Ishikawa (cell line): Measurements from ENCODE around the gene PRKN.

Experiments
- CEBPB ChIP-seq: IDR thresholded peaks from 2 replicates; pipeline ENCODE4 v1.6.1; 2012
- CREB1 ChIP-seq: IDR thresholded peaks from 2 replicates; pipeline ENCODE4 v1.6.1; 2012; ENCODE audit warnings: low read depth
- EGR1 ChIP-seq: IDR thresholded peaks from 2 replicates; pipeline ENCODE4 v1.6.1; 2012
- EP300 ChIP-seq: IDR thresholded peaks from 2 replicates; pipeline ENCODE4 v1.6.1; 2012; ENCODE audit warnings: borderline replicate concordance
- FOXM1 ChIP-seq: IDR thresholded peaks from 2 replicates; pipeline ENCODE4 v1.6.1; 2012; ENCODE audit warnings: low read depth, borderline replicate concordance
- NFIC ChIP-seq: IDR thresholded peaks from 2 replicates; pipeline ENCODE4 v1.6.1; 2012
- RAD21 ChIP-seq: IDR thresholded peaks from 2 replicates; pipeline ENCODE4 v1.6.1; 2012; ENCODE audit warnings: low read depth
- TAF1 ChIP-seq: IDR thresholded peaks from 2 replicates; pipeline ENCODE4 v1.6.1; 2012; ENCODE audit warnings: low read depth, mild to moderate bottlenecking
- TCF12 ChIP-seq: IDR thresholded peaks from 2 replicates; pipeline ENCODE4 v1.6.1; 2012; ENCODE audit warnings: low read depth
- TEAD4 ChIP-seq: IDR thresholded peaks from 2 replicates; pipeline ENCODE4 v1.6.1; 2012
- YY1 ChIP-seq: IDR thresholded peaks from 2 replicates; pipeline ENCODE4 v1.6.1; 2012; ENCODE audit warnings: low read depth
- ZBTB7A ChIP-seq: IDR thresholded peaks from 2 replicates; pipeline ENCODE4 v1.6.1; 2012; ENCODE audit warnings: low read depth
- TF ChIP-seq, protein P1 (sequence below): IDR thresholded peaks from 2 replicates; pipeline ENCODE4 v1.6.1; 2012; ENCODE audit warnings: low read depth, mild to moderate bottlenecking
- TF ChIP-seq, protein P2 (sequence below): IDR thresholded peaks from 2 replicates; pipeline ENCODE4 v1.6.1; 2012
- TF ChIP-seq, protein P3 (sequence below): IDR thresholded peaks from 2 replicates; pipeline ENCODE4 v1.6.1; 2012

Gene PRKN

DNA sequence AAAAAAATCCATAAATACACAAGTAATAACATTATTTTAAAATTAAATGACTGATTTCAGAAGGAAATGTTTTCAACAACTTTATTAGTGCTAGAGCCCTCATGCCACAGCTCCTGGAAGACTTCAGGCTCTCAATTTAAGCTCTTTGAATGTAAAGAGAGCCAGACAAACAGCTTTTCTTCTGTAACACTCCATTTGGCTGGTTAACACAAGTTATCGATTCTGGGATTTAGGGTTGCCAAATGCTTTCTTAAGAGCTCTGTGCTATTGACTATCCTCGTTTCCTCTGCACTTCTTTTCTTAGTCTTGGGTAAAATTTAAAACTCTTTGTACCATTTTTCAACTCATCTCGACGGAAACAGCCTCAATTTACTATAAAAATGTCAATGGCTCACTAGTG is 402.5 kb downstream of the PRKN start:
- TF ChIP-seq CEBPB (no peak), EGR1 (no peak), ZBTB7A (no peak), EP300 (no peak), FOXM1 (no peak), RAD21 (no peak), CREB1 (no peak), YY1 (no peak), TCF12 (no peak), NFIC (no peak), TAF1 (no peak), TEAD4 (no peak)
- TF ChIP-seq, protein P1, sequence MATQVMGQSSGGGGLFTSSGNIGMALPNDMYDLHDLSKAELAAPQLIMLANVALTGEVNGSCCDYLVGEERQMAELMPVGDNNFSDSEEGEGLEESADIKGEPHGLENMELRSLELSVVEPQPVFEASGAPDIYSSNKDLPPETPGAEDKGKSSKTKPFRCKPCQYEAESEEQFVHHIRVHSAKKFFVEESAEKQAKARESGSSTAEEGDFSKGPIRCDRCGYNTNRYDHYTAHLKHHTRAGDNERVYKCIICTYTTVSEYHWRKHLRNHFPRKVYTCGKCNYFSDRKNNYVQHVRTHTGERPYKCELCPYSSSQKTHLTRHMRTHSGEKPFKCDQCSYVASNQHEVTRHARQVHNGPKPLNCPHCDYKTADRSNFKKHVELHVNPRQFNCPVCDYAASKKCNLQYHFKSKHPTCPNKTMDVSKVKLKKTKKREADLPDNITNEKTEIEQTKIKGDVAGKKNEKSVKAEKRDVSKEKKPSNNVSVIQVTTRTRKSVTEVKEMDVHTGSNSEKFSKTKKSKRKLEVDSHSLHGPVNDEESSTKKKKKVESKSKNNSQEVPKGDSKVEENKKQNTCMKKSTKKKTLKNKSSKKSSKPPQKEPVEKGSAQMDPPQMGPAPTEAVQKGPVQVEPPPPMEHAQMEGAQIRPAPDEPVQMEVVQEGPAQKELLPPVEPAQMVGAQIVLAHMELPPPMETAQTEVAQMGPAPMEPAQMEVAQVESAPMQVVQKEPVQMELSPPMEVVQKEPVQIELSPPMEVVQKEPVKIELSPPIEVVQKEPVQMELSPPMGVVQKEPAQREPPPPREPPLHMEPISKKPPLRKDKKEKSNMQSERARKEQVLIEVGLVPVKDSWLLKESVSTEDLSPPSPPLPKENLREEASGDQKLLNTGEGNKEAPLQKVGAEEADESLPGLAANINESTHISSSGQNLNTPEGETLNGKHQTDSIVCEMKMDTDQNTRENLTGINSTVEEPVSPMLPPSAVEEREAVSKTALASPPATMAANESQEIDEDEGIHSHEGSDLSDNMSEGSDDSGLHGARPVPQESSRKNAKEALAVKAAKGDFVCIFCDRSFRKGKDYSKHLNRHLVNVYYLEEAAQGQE, result no peak
- TF ChIP-seq, protein P2, sequence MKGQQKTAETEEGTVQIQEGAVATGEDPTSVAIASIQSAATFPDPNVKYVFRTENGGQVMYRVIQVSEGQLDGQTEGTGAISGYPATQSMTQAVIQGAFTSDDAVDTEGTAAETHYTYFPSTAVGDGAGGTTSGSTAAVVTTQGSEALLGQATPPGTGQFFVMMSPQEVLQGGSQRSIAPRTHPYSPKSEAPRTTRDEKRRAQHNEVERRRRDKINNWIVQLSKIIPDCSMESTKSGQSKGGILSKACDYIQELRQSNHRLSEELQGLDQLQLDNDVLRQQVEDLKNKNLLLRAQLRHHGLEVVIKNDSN, result no peak
- TF ChIP-seq, protein P3, sequence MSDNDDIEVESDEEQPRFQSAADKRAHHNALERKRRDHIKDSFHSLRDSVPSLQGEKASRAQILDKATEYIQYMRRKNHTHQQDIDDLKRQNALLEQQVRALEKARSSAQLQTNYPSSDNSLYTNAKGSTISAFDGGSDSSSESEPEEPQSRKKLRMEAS, result no peak

DNA sequence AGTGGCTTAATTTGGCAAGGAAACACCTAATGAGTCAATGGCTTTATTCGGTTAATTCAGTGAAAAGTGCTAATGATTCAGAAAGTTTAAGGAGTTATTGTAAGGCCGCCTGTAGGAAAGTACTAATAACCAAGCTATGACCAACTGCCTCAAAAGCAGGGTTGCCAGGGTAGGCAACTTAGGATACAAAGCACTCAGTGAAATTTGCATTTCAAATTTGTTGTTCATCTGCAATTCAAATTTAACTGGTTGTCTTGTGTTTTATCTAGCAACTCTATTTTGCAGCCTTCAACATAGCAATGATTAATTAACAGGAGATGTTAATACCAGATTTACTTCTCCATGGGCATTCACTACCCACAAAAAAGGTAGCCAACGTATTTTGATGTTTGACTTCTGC is 412.3 kb downstream of the PRKN start:
- no peak for TF ChIP-seq CEBPB

DNA sequence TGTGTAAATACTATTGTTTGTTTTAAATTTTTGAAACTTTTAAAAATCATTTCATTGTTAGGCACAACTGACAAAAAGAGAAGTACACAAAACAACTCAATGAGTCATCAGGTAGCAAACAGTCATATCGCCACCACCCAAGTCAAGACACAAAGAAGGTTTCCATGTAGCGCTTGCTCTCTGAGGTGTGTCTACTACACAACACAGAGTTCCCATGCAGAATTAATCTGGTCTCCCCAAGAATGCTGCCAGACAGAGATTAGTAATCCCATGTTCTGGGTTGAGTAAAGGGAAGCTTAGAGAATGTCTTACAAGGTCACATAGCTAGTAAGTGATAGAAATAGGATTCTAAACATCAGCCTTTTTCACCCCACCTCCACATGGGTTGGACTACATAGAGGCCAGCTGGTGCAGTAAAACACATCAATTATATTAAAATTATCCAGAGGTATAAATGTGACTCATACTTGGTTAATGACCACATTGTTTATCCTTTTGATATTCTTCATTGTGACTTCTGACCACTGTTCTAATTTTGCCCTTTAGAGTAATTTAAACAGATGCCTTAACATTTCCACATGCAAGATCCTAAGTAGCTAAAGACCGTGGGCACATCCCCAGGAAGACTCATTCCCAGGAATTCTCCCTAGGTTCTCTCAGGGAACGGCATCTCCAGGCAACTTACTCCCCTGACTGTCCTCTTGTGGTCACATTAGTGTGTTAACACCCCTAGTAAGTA is 413.5 kb downstream of the PRKN start:
- TF ChIP-seq YY1 (no peak), EGR1 (no peak), FOXM1 (no peak), NFIC (no peak), ZBTB7A (no peak), RAD21 (no peak), TAF1 (no peak), CREB1 (no peak), TEAD4 (no peak), TCF12 (no peak), CEBPB (no peak), EP300 (no peak)
- TF ChIP-seq, protein P1, result no peak
- TF ChIP-seq, protein P2, result no peak
- TF ChIP-seq, protein P3, result no peak

DNA sequence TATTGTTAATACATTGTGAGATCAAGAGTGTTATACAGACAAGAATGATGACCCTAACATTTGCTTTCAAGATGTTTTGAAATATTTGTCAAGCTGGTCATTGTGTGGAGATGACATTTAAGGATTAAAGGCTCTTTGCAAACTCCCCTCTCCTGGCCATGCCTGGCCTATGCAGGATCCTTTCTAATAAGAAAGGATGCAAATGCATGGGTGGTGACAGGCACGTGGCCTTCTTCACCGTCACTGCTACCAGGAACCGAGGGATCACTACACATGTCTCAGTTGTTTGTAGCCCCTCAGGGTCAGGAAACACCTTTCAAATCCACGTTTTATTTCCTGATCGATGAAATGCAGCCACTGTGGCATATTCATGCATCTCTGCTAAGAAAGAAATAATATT is 419.7 kb downstream of the PRKN start:
- no peak for TF ChIP-seq EGR1
- no peak for TF ChIP-seq RAD21
- no peak for TF ChIP-seq TAF1
- no peak for TF ChIP-seq CEBPB
- no peak for TF ChIP-seq ZBTB7A
- TF ChIP-seq FOXM1, result no peak
- TF ChIP-seq TEAD4, result no peak
- TF ChIP-seq, protein P3, result no peak

DNA sequence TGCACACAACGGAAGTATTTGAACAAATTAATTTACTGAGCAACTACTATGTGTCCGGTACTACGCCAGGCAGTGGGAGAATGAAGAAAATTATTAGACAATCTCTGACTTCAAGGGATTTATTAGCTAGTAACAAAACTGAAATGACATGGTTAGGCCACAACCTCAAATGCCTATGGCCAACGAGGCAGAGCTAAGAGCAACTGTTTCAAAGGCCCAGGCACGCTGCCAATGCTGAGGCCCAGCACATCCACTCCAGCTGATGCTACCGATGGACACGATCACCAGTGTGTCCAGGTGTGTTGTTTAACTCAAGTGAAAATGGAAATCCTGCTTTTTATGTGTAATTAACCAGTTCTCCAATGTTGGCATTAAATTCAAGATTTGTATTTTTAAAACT is 420.9 kb downstream of the PRKN start:
- TF ChIP-seq TEAD4, result no peak
- no peak for TF ChIP-seq RAD21
- TF ChIP-seq ZBTB7A, result no peak
- no peak for TF ChIP-seq NFIC
- TF ChIP-seq TAF1, result no peak
- no peak for TF ChIP-seq EGR1
- TF ChIP-seq, protein P1, result no peak
- TF ChIP-seq, protein P3, result no peak
- TF ChIP-seq EP300, result no peak
- TF ChIP-seq CREB1, result no peak
- no peak for TF ChIP-seq YY1
- TF ChIP-seq CEBPB, result no peak
- TF ChIP-seq FOXM1, result no peak
- no peak for TF ChIP-seq TCF12
